Keratinocyte (primary cell): ENCODE results near the gene RAB11FIP3. TPM values are rescaled to one million over a fixed set of nuclear protein-coding genes. Genes with fewer than 3 reads are reported as not detected.

ENCODE experiments used
- DNase-seq: peaks from one replicate; pipeline ENCODE4 v3.0.0-alpha.2; 2011; ENCODE audit warnings: low read depth, missing footprints, low spot score
- FAIRE-seq: peaks from 2 replicates; lab custom pipeline; 2011; peaks lifted over from hg19 to GRCh38; lab: Jason Lieb, UNC
- H2AFZ ChIP-seq: 2 replicates; pipeline ENCODE4 v1.6.0; 2012; ENCODE audit warnings: low read length, control low read depth, inconsistent platforms; ENCODE audit not compliant: control insufficient read depth
- H3K27ac ChIP-seq: 2 replicates; pipeline ENCODE4 v1.5.1; 2011; ENCODE audit warnings: low read length; ENCODE audit not compliant: control insufficient read depth, insufficient read depth
- H3K27me3 ChIP-seq: 3 replicates; pipeline ENCODE4 v1.6.0; 2011; ENCODE audit warnings: low read length; ENCODE audit not compliant: control insufficient read depth, insufficient read depth; ENCODE audit errors: extremely low read depth
- H3K36me3 ChIP-seq, 2 experiments: 2 replicates in 1 of 2; 3 replicates in 1 of 2; pipeline ENCODE4 v1.5.1; 2011; ENCODE audit warnings: low read length in 2 of 2, mild to moderate bottlenecking in 1 of 2; ENCODE audit not compliant: control insufficient read depth in 2 of 2, insufficient read depth in 2 of 2; ENCODE audit errors: extremely low read depth in 1 of 2
- H3K4me1 ChIP-seq: 3 replicates; pipeline ENCODE4 v1.5.1; 2011; ENCODE audit warnings: low read length; ENCODE audit not compliant: control insufficient read depth, insufficient read depth; ENCODE audit errors: extremely low read depth
- H3K4me2 ChIP-seq: 3 replicates; pipeline ENCODE4 v1.6.0; 2011; ENCODE audit warnings: low read depth, low read length; ENCODE audit not compliant: control insufficient read depth, insufficient read depth; ENCODE audit errors: extremely low read depth
- H3K4me3 ChIP-seq, 3 experiments: fragments of 200-600 bp in 1 of 3; sonication (generic) in 1 of 3; 2 replicates in 2 of 3; 3 replicates in 1 of 3; pipeline ENCODE4 v1.5.1; 2011 to 2016; ENCODE audit warnings: low read length in 3 of 3, mild to moderate bottlenecking in 3 of 3, control low read depth in 2 of 3, inconsistent platforms in 1 of 3, low read depth in 1 of 3, mixed read lengths in 1 of 3, mixed run types in 1 of 3, moderate library complexity in 1 of 3; ENCODE audit not compliant: control insufficient read depth in 2 of 3, insufficient read depth in 2 of 3; ENCODE audit errors: extremely low read depth in 1 of 3
- H3K79me2 ChIP-seq: 2 replicates; pipeline ENCODE4 v1.6.0; 2012; ENCODE audit warnings: low read length; ENCODE audit not compliant: control insufficient read depth, insufficient read depth
- H3K9ac ChIP-seq: 3 replicates; pipeline ENCODE4 v1.6.0; 2011; ENCODE audit warnings: low read length; ENCODE audit not compliant: control insufficient read depth, insufficient read depth; ENCODE audit errors: extremely low read depth
- H3K9me1 ChIP-seq: 3 replicates; pipeline ENCODE4 v1.6.0; 2011; ENCODE audit warnings: low read length; ENCODE audit not compliant: control insufficient read depth, insufficient read depth; ENCODE audit errors: extremely low read depth
- H3K9me3 ChIP-seq: 2 replicates; pipeline ENCODE4 v1.5.1; 2012; ENCODE audit warnings: low read depth, low read length; ENCODE audit not compliant: control insufficient read depth
- H4K20me1 ChIP-seq: 3 replicates; pipeline ENCODE4 v1.6.0; 2011; ENCODE audit warnings: low read length; ENCODE audit not compliant: control insufficient read depth, insufficient read depth; ENCODE audit errors: extremely low read depth
- CTCF ChIP-seq, 3 experiments: IDR thresholded peaks in 1 of 3; conservative IDR thresholded peaks in 1 of 3; optimal IDR thresholded peaks in 1 of 3; 2 replicates in 2 of 3; 3 replicates in 1 of 3; pipeline versions ENCODE3 to v1.5.1; 2011; ENCODE audit warnings: low read length in 3 of 3, mild to moderate bottlenecking in 3 of 3, moderate library complexity in 2 of 3, control low read depth in 1 of 3, inconsistent platforms in 1 of 3; ENCODE audit not compliant: insufficient read depth in 2 of 3; ENCODE audit errors: extremely low read depth in 1 of 3
- EZH2 ChIP-seq: IDR thresholded peaks from one replicate; pipeline ENCODE4 v1.6.1; 2012; ENCODE audit warnings: inconsistent platforms, mild to moderate bottlenecking, low read length, moderate library complexity
- dilution Hi-C: fragments of 300-500 bp; cut with MboI; formaldehyde crosslinking; loops from one replicate; pipeline ENCODE4 v1.7.0; 2020; ENCODE audit warnings: low sequenced_read_pairs; ENCODE audit not compliant: extremely low pct_ligation_motif_present
- polyA plus RNA-seq, 5 experiments: library from polyadenylated mRNA; depleted of rRNA in 3 of 5; stranded (reverse) in 3 of 5; stranded (forward) in 1 of 5; unstranded in 1 of 5; fragments of >200 nt; gene quantifications; 1 replicate in 1 of 5; 2 replicates in 3 of 5; 3 replicates in 1 of 5; pipeline versions ENCODE4 v1.2.1 to v1.2.3, GENCODE V29; 2011 to 2012; ENCODE audit warnings: missing spikeins in 2 of 5, low read depth in 1 of 5, low replicate concordance in 1 of 5

The RAB11FIP3 gene
- polyA plus RNA-seq, 1 donor (not counting 4 experiments of a cell fraction or from before 2014, with no cell fraction given) = 6.4 TPM

GRCh38 chr16:474420-475122, 49.1 kb downstream of the RAB11FIP3 start:
- H3K79me2 ChIP-seq = no peaks in the 10 kb centered on the region
- H3K27ac ChIP-seq = no peak overlapping the region
- DNase-seq (no peak), FAIRE-seq (no peak)
- H3K9ac ChIP-seq = no peak overlapping the region
- H3K27me3 ChIP-seq = no peaks in the 10 kb centered on the region
- dilution Hi-C loops = no loop called here
- peaks cover 3% of the 10 kb centered on the region for H3K9me1 ChIP-seq
- H3K4me3 ChIP-seq = no peak overlapping the region
- TF ChIP-seq EZH2 (no peak), CTCF (optimal IDR thresholded peaks at IDR 0.05 in 1 of 3, IDR thresholded peaks at IDR 0.05 in 1 of 3, conservative IDR thresholded peaks at IDR 0.05 in 1 of 3; ENCODE audit: extremely low read depth in 1 of 3, insufficient read depth in 2 of 3, low read length in 3 of 3) (no peak)
- no peaks in the 10 kb centered on the region for H3K9me3 ChIP-seq
- H3K36me3 ChIP-seq = peaks cover 2 to 4% of the 10 kb centered on the region in 2 experiments
- peaks cover 24% of the 10 kb centered on the region for H3K4me1 ChIP-seq
- H3K4me2 ChIP-seq = no peak overlapping the region
- no peaks in the 10 kb centered on the region for H4K20me1 ChIP-seq
- no peak overlapping the region for H2AFZ ChIP-seq

DNA sequence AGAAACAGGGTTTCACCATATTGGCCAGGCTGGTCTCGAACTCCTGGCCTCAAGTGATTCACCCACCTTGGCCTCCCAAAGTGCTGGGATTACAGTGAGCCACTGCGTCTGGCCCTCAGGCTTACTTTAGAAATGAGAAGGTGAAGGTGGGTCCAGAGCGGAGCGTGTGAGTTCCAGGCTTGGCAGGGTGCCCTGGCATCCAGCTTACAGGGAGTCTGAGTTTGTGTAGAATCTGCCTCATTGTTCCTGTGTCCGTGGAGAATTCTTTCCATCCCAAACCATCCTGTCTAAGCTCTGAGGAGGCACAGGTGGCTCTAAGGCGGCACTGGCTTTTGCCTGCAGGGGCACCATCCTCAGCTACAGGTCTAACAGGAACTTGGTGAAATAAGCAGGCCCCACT, 50.6 kb downstream of the RAB11FIP3 start:
- H3K4me3 ChIP-seq = no peak overlapping the region
- H2AFZ ChIP-seq = no peak overlapping the region
- peaks cover 18% of the 10 kb centered on the region for H3K4me1 ChIP-seq
- no peak for TF ChIP-seq CTCF (optimal IDR thresholded peaks at IDR 0.05 in 1 of 3, IDR thresholded peaks at IDR 0.05 in 1 of 3, conservative IDR thresholded peaks at IDR 0.05 in 1 of 3; ENCODE audit: extremely low read depth in 1 of 3, insufficient read depth in 2 of 3, low read length in 3 of 3)
- no peak for TF ChIP-seq EZH2
- H3K4me2 ChIP-seq = no peak overlapping the region
- FAIRE-seq = no peak
- H3K9ac ChIP-seq = no peak overlapping the region
- H3K9me3 ChIP-seq = no peaks in the 10 kb centered on the region
- no peak overlapping the region for H3K27ac ChIP-seq
- H3K27me3 ChIP-seq = no peaks in the 10 kb centered on the region
- dilution Hi-C loops = no loop called here
- no peaks in the 10 kb centered on the region for H3K79me2 ChIP-seq
- DNase-seq = no peak
- H3K36me3 ChIP-seq = peaks cover 2 to 4% of the 10 kb centered on the region in 2 experiments
- peaks cover 1% of the 10 kb centered on the region for H3K9me1 ChIP-seq
- no peaks in the 10 kb centered on the region for H4K20me1 ChIP-seq
